Measurements from ENCODE around the gene CD200.

DNA sequence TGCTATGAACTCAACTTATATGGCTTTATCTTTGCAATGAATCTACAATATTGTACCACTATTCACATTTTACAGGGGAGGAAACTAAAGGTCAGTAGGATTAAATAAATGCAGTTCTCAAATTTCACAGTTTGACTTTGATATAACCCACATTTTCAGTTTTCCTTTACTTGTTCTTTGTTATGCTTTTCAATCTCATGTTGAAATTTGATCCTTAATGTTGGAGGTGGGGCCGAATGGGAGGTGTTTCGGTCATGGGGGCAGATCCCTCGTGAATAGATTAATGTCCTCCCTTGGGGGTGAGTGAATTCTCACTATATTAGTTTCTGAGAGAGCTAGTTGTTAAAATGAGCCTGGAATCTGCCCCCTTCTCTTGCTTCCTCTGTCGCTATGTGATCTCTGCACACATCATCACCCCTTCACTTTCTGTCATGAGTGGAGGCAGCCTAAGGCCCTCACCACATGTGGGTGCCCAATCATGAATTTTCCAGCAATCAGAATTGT is 44.7 kb downstream of the CD200 start:
- TF ChIP-seq CTCF (IDR thresholded peaks at IDR 0.05) = no peak
- no peak for TF ChIP-seq POLR2A (IDR thresholded peaks at IDR 0.05)

Measured in adrenal gland (tissue), 5 donors.